ENCODE data around the gene TRIP11. TPM values are rescaled to one million over a fixed set of nuclear protein-coding genes. Genes with fewer than 3 reads are reported as not detected.

The TRIP11 gene
- total and polyA plus RNA-seq, 2 experiments from 2014 or later = 24.9 to 52.2 TPM

DNA sequence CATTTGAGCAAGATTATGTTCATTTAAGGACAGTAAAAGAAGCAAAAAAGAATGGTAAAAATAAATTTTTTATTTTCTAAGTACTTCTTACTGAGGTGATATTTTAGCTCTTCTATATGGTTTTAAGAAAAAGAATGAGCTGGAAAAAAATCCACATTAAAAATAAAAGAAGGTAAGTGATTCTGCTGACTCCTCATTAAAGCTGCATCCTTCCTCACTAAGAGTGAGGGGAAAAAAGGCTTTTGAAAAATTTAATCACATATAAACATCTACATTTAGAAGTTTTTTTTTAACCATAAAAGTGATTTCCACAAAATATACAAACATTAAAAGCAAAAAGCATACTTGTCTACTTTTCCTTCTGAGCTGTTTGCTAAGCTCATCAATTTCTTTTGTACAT is 64.1 kb downstream of the TRIP11 start (continued):
- TF ChIP-seq, protein P1, sequence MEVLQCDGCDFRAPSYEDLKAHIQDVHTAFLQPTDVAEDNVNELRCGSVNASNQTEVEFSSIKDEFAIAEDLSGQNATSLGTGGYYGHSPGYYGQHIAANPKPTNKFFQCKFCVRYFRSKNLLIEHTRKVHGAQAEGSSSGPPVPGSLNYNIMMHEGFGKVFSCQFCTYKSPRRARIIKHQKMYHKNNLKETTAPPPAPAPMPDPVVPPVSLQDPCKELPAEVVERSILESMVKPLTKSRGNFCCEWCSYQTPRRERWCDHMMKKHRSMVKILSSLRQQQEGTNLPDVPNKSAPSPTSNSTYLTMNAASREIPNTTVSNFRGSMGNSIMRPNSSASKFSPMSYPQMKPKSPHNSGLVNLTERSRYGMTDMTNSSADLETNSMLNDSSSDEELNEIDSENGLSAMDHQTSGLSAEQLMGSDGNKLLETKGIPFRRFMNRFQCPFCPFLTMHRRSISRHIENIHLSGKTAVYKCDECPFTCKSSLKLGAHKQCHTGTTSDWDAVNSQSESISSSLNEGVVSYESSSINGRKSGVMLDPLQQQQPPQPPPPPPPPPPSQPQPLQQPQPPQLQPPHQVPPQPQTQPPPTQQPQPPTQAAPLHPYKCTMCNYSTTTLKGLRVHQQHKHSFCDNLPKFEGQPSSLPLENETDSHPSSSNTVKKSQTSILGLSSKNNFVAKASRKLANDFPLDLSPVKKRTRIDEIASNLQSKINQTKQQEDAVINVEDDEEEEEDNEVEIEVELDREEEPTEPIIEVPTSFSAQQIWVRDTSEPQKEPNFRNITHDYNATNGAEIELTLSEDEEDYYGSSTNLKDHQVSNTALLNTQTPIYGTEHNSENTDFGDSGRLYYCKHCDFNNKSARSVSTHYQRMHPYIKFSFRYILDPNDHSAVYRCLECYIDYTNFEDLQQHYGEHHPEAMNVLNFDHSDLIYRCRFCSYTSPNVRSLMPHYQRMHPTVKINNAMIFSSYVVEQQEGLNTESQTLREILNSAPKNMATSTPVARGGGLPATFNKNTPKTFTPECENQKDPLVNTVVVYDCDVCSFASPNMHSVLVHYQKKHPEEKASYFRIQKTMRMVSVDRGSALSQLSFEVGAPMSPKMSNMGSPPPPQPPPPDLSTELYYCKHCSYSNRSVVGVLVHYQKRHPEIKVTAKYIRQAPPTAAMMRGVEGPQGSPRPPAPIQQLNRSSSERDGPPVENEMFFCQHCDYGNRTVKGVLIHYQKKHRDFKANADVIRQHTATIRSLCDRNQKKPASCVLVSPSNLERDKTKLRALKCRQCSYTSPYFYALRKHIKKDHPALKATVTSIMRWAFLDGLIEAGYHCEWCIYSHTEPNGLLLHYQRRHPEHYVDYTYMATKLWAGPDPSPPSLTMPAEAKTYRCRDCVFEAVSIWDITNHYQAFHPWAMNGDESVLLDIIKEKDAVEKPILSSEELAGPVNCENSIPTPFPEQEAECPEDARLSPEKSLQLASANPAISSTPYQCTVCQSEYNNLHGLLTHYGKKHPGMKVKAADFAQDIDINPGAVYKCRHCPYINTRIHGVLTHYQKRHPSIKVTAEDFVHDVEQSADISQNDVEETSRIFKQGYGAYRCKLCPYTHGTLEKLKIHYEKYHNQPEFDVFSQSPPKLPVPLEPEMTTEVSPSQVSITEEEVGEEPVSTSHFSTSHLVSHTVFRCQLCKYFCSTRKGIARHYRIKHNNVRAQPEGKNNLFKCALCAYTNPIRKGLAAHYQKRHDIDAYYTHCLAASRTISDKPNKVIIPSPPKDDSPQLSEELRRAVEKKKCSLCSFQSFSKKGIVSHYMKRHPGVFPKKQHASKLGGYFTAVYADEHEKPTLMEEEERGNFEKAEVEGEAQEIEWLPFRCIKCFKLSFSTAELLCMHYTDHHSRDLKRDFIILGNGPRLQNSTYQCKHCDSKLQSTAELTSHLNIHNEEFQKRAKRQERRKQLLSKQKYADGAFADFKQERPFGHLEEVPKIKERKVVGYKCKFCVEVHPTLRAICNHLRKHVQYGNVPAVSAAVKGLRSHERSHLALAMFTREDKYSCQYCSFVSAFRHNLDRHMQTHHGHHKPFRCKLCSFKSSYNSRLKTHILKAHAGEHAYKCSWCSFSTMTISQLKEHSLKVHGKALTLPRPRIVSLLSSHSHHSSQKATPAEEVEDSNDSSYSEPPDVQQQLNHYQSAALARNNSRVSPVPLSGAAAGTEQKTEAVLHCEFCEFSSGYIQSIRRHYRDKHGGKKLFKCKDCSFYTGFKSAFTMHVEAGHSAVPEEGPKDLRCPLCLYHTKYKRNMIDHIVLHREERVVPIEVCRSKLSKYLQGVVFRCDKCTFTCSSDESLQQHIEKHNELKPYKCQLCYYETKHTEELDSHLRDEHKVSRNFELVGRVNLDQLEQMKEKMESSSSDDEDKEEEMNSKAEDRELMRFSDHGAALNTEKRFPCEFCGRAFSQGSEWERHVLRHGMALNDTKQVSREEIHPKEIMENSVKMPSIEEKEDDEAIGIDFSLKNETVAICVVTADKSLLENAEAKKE (CRISPR knock-in tag; IDR thresholded peaks at IDR 0.05) = no peak
- TF ChIP-seq, protein P2, sequence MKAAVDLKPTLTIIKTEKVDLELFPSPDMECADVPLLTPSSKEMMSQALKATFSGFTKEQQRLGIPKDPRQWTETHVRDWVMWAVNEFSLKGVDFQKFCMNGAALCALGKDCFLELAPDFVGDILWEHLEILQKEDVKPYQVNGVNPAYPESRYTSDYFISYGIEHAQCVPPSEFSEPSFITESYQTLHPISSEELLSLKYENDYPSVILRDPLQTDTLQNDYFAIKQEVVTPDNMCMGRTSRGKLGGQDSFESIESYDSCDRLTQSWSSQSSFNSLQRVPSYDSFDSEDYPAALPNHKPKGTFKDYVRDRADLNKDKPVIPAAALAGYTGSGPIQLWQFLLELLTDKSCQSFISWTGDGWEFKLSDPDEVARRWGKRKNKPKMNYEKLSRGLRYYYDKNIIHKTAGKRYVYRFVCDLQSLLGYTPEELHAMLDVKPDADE (IDR thresholded peaks at IDR 0.05) = no peak
- no peak for TF ChIP-seq POLR2AphosphoS5 (IDR thresholded peaks at IDR 0.05; ENCODE audit: low read depth)
- no peak for TF ChIP-seq CTCF (conservative IDR thresholded peaks at IDR 0.05; ENCODE audit: low read depth in 2 of 2)
- no peak for TF ChIP-seq EZH2phosphoT487 (IDR thresholded peaks at IDR 0.05; ENCODE audit: unreplicated experiment)
- TF ChIP-seq JUNB (IDR thresholded peaks at IDR 0.05; ENCODE audit: unreplicated experiment) = no peak

All from GM23338 (cell line).